ENCODE data around the gene MSX1. TPM values are rescaled to one million over a fixed set of nuclear protein-coding genes. Genes with fewer than 3 reads are reported as not detected.

Gene MSX1
- total and polyA plus RNA-seq, 4 donors, result 0.13 to 0.33 (median 0.15) TPM; not detected in 1

- TF ChIP-seq JUND (IDR thresholded peaks at IDR 0.05) (no peak), SP1 (IDR thresholded peaks at IDR 0.05) (no peak), RAD21 (IDR thresholded peaks at IDR 0.05) (no peak), HNF4A (conservative IDR thresholded peaks at IDR 0.05) (no peak)
Observed at GRCh38 chr4:4854649-4855295, 4.7 kb upstream of the MSX1 start (continued).

- 4% methylated on average over 33 of the region's 33 CpGs for WGBS
Observed at GRCh38 chr4:4855301-4856070, 4.0 kb upstream of the MSX1 start.

More at GRCh38 chr4:4855301-4856070, 4.0 kb upstream of the MSX1 start:
- no peaks in the 10 kb centered on the region for H3K36me3 ChIP-seq (ENCODE audit: control insufficient read depth in 4 of 4, insufficient read depth in 3 of 4, low read depth in 1 of 4, low read length in 3 of 4)
- no peak overlapping the region for H3K27ac ChIP-seq (ENCODE audit: low read depth in 1 of 2, low read length in 2 of 2)
- H3K9ac ChIP-seq (ENCODE audit: low read depth in 1 of 2, low read length in 2 of 2), result no peak overlapping the region
- peaks cover 12 to 45% (median 29%) of the 10 kb centered on the region in 4 donors for H3K4me1 ChIP-seq (ENCODE audit: control insufficient read depth in 4 of 4, insufficient read depth in 4 of 4, low read length in 3 of 4)
- H3K27me3 ChIP-seq (ENCODE audit: control insufficient read depth in 4 of 4, insufficient read depth in 4 of 4, low read length in 3 of 4), result peaks cover 6 to 30% (median 13%) of the 10 kb centered on the region in 4 donors
- no peak overlapping the region for H3K4me3 ChIP-seq (ENCODE audit: low read depth in 1 of 3, low read length in 3 of 3)
- peaks cover 0 to 6% (median 0%) of the 10 kb centered on the region in 4 donors for H3K9me3 ChIP-seq (ENCODE audit: control insufficient read depth in 4 of 4, low read length in 3 of 4)
- no peak for DNase-seq (ENCODE audit: low spot score)
- TF ChIP-seq TAF1 (conservative IDR thresholded peaks at IDR 0.05) (no peak), MAX (IDR thresholded peaks at IDR 0.05) (no peak), CTCF (IDR thresholded peaks at IDR 0.05; ENCODE audit: low read depth, low read length, missing input control) (no peak), REST (IDR thresholded peaks at IDR 0.05) (no peak), RAD21 (IDR thresholded peaks at IDR 0.05) (no peak), FOXA1 (IDR thresholded peaks at IDR 0.05) (no peak), HNF4G (IDR thresholded peaks at IDR 0.05) (no peak), FOXA2 (IDR thresholded peaks at IDR 0.05) (no peak), NR2F2 (IDR thresholded peaks at IDR 0.05) (no peak), YY1 (IDR thresholded peaks at IDR 0.05) (no peak), SP1 (IDR thresholded peaks at IDR 0.05) (no peak), HNF4A (conservative IDR thresholded peaks at IDR 0.05) (no peak), EGR1 (IDR thresholded peaks at IDR 0.05; ENCODE audit: low read depth in 2 of 2) (no peak), ATF3 (IDR thresholded peaks at IDR 0.05) (no peak), GABPA (IDR thresholded peaks at IDR 0.05 in 1 of 2, conservative IDR thresholded peaks at IDR 0.05 in 1 of 2) (no peak), JUND (IDR thresholded peaks at IDR 0.05) (no peak)

Data from liver (tissue), 9 donors.